CD8-positive, alpha-beta memory T cell (primary cell): ENCODE data around the gene CLEC18A. TPM values are rescaled to one million over a fixed set of nuclear protein-coding genes. Genes with fewer than 3 reads are reported as not detected.

Experiments
- CTCF ChIA-PET: fragments of 350-600 bp; sonication (Branson Sonifier 250); formaldehyde crosslinking; loops from one replicate; lab custom pipeline; 2021; ENCODE audit warnings: antibody characterized with exemption; lab: Charles Lee
- POLR2A ChIA-PET: fragments of 350-600 bp; sonication (Branson Sonifier 250); formaldehyde crosslinking; loops from one replicate; lab custom pipeline; 2021; ENCODE audit warnings: antibody characterized with exemption; lab: Charles Lee
- DNase-seq, 5 donors: peaks; one replicate each; pipeline versions ENCODE4 v3.0.0 to v3.0.0-alpha.2; 2020 to 2022; ENCODE audit warnings: mixed read lengths in 1 of 5
- H3K27ac ChIP-seq: one replicate; pipeline ENCODE4 v1.7.0; 2013; ENCODE audit warnings: low read depth, mild to moderate bottlenecking, low read length, moderate library complexity
- H3K27me3 ChIP-seq: 2 replicates; pipeline ENCODE4 v1.7.0; 2013; ENCODE audit warnings: low read length, mild to moderate bottlenecking; ENCODE audit not compliant: insufficient read depth, poor library complexity, severe bottlenecking
- H3K36me3 ChIP-seq: 2 replicates; pipeline ENCODE4 v1.7.0; 2013; ENCODE audit warnings: mild to moderate bottlenecking, low read length, moderate library complexity; ENCODE audit not compliant: insufficient read depth
- H3K4me1 ChIP-seq: 2 replicates; pipeline ENCODE4 v1.7.0; 2013; ENCODE audit warnings: mild to moderate bottlenecking, low read length, moderate library complexity; ENCODE audit not compliant: insufficient read depth
- H3K4me3 ChIP-seq: 2 replicates; pipeline ENCODE4 v1.7.0; 2013; ENCODE audit warnings: mild to moderate bottlenecking, low read length
- H3K9me3 ChIP-seq: 2 replicates; pipeline ENCODE4 v1.7.0; 2013; ENCODE audit warnings: mild to moderate bottlenecking, low read length
- H3K27ac Mint-ChIP-seq, 8 donors: one replicate each; pipeline ENCODE4 v1.8.0; 2020 to 2021; ENCODE audit warnings: mixed read lengths in 8 of 8, mild to moderate bottlenecking in 6 of 8, inconsistent platforms in 3 of 8, moderate library complexity in 3 of 8
- H3K27me3 Mint-ChIP-seq, 2 donors: one replicate each; pipeline ENCODE4 v1.8.0; 2020 to 2021; ENCODE audit warnings: mixed read lengths in 2 of 2, mild to moderate bottlenecking in 1 of 2, moderate library complexity in 1 of 2
- H3K36me3 Mint-ChIP-seq, 3 donors: one replicate each; pipeline ENCODE4 v1.8.0; 2020 to 2021; ENCODE audit warnings: mixed read lengths in 3 of 3, inconsistent platforms in 1 of 3, mild to moderate bottlenecking in 1 of 3
- H3K4me1 Mint-ChIP-seq, 3 donors: one replicate each; pipeline ENCODE4 v1.8.0; 2020 to 2021; ENCODE audit warnings: mixed read lengths in 3 of 3, inconsistent platforms in 1 of 3, mild to moderate bottlenecking in 1 of 3
- H3K4me3 Mint-ChIP-seq, 7 donors: one replicate each; pipeline ENCODE4 v1.8.0; 2020 to 2021; ENCODE audit warnings: mixed read lengths in 7 of 7, mild to moderate bottlenecking in 6 of 7, moderate library complexity in 4 of 7, inconsistent platforms in 2 of 7
- H3K9me3 Mint-ChIP-seq, 5 donors: one replicate each; pipeline ENCODE4 v1.8.0; 2020 to 2022; ENCODE audit warnings: mixed read lengths in 5 of 5, mild to moderate bottlenecking in 3 of 5, moderate library complexity in 2 of 5, inconsistent platforms in 1 of 5
- polyA plus RNA-seq: library from polyadenylated mRNA; unstranded; fragments of 300-500 nt; fragmentation: Illumina TruSeq; gene quantifications from one replicate; pipeline ENCODE4 v1.2.3, GENCODE V29; 2021
- total RNA-seq, 2 experiments: library from RNA; stranded (reverse); gene quantifications; one replicate each; pipeline ENCODE4 v1.2.3, GENCODE V29; 2021

CLEC18A gene
- total and polyA plus RNA-seq, 3 experiments from 2014 or later = 0.13 to 0.24 TPM; not detected in 1

DNA sequence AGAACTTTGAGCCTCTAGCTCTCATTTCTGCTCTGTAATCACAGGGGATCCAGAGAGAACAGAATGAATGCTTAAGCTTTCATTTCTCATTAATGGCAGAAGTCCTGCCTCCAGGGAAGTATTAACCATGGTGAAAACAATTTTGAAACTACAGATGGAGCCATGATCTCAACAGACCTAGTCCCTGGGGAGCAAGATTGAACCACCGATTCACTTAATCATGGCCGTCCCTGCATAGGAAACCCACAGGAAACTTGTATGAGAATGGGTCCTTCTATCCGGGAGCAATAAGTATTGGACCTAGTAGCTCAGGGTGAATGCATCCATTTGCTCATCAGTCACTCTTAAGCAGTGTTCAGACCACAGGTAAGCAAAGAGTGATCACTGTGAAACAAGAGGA, 40.2 kb upstream of the CLEC18A start:
- H3K36me3 Mint-ChIP-seq = peaks cover 4 to 61% (median 13%) of the 10 kb centered on the region in 3 donors
- Histone ChIP-seq H3K27me3 (no peaks in the 10 kb centered on the region), H3K4me3 (no peak overlapping the region), H3K4me1 (no peaks in the 10 kb centered on the region), H3K9me3 (no peaks in the 10 kb centered on the region), H3K36me3 (peaks cover 22% of the 10 kb centered on the region), H3K27ac (no peak overlapping the region)
- H3K4me3 Mint-ChIP-seq = no peak overlapping the region
- ChIA-PET POLR2A (no interaction called here), CTCF (interaction anchor here (0.9 to 2.3 kb wide), 2 partner anchors 17 to 20 kb away, joined by 3 to 8 read pairs; no protein-coding TSS in a partner anchor)
- H3K4me1 Mint-ChIP-seq = no peaks in the 10 kb centered on the region
- no peaks in the 10 kb centered on the region for H3K9me3 Mint-ChIP-seq
- DNase-seq = no peak
- no peaks in the 10 kb centered on the region for H3K27me3 Mint-ChIP-seq
- peak overlapping the region in 2 of 8 donors; percentile 51 to 77 for H3K27ac Mint-ChIP-seq

DNA sequence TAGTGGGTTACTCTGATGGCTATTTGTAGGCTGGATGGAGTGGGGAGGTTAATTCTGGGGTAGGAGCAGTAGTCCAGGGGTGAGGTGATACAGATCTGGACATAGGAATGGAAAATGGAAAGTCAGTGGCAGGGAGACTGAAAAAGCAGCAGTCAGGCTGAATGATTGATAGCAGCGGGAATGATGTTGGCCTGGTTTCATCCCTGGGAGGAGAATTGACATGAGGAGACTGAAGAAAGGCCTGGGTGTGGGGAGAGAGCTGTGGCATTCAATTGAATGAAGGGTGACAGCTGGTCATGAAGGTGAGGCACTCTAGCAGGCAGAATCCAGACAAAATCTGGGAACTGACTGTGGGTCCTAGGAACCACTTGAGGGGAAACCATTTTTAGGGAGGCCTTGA, 34.7 kb upstream of the CLEC18A start:
- Mint-ChIP-seq H3K27me3 (no peaks in the 10 kb centered on the region), H3K4me1 (no peaks in the 10 kb centered on the region), H3K27ac (peak overlapping the region in 2 of 8 donors; percentile 34 to 62), H3K4me3 (no peak overlapping the region), H3K9me3 (no peaks in the 10 kb centered on the region), H3K36me3 (peaks cover 8 to 58% (median 16%) of the 10 kb centered on the region in 3 donors)
- peaks cover 11% of the 10 kb centered on the region for H3K36me3 ChIP-seq
- H3K4me1 ChIP-seq = no peaks in the 10 kb centered on the region
- no peaks in the 10 kb centered on the region for H3K27me3 ChIP-seq
- H3K9me3 ChIP-seq = no peaks in the 10 kb centered on the region
- H3K27ac ChIP-seq = no peak overlapping the region
- H3K4me3 ChIP-seq = no peak overlapping the region
- ChIA-PET POLR2A (no interaction called here), CTCF (interaction anchor here (1.0 to 1.3 kb wide), 2 partner anchors 13 to 14 kb away, joined by 3 read pairs; no protein-coding TSS in a partner anchor)
- no peak for DNase-seq

- POLR2A ChIA-PET = no interaction called here
- DNase-seq = no peak
- Mint-ChIP-seq H3K4me3 (no peak overlapping the region), H3K27ac (peak overlapping the region in 2 of 8 donors; percentile 27 to 55), H3K4me1 (peaks cover 0 to 2% (median 0%) of the 10 kb centered on the region in 3 donors), H3K9me3 (no peaks in the 10 kb centered on the region), H3K36me3 (peaks cover 8 to 61% (median 19%) of the 10 kb centered on the region in 3 donors), H3K27me3 (no peaks in the 10 kb centered on the region)
- no peaks in the 10 kb centered on the region for H3K9me3 ChIP-seq
- H3K27me3 ChIP-seq = no peaks in the 10 kb centered on the region
- no peak overlapping the region for H3K27ac ChIP-seq
- CTCF ChIA-PET = interaction anchor here (0.9 to 1.3 kb wide), 2 partner anchors 11 to 13 kb away, joined by 3 read pairs; no protein-coding TSS in a partner anchor
- peaks cover 10% of the 10 kb centered on the region for H3K36me3 ChIP-seq
- no peak overlapping the region for H3K4me3 ChIP-seq
- no peaks in the 10 kb centered on the region for H3K4me1 ChIP-seq
Measured at GRCh38 chr16:69917311-69917710, 33.8 kb upstream of the CLEC18A start.

- CTCF ChIA-PET = interaction anchor here (0.9 to 1.4 kb wide), 3 partner anchors 10 to 13 kb away, joined by 3 read pairs; no protein-coding TSS in a partner anchor
- H3K36me3 ChIP-seq = peaks cover 10% of the 10 kb centered on the region
- POLR2A ChIA-PET = no interaction called here
- H3K4me1 ChIP-seq = no peaks in the 10 kb centered on the region
- no peaks in the 10 kb centered on the region for H3K27me3 ChIP-seq
- peaks cover 0 to 4% (median 0%) of the 10 kb centered on the region in 3 donors for H3K4me1 Mint-ChIP-seq
- no peak overlapping the region for H3K27ac ChIP-seq
- no peak overlapping the region for H3K4me3 ChIP-seq
- no peak for DNase-seq
- no peaks in the 10 kb centered on the region for H3K27me3 Mint-ChIP-seq
- no peak overlapping the region for H3K4me3 Mint-ChIP-seq
- H3K9me3 ChIP-seq = no peaks in the 10 kb centered on the region
- peak overlapping the region in 1 of 8 donors; percentile 20 for H3K27ac Mint-ChIP-seq
- H3K36me3 Mint-ChIP-seq = peaks cover 8 to 60% (median 18%) of the 10 kb centered on the region in 3 donors
- no peaks in the 10 kb centered on the region for H3K9me3 Mint-ChIP-seq
Measured at GRCh38 chr16:69917739-69918138, 33.4 kb upstream of the CLEC18A start.

DNA sequence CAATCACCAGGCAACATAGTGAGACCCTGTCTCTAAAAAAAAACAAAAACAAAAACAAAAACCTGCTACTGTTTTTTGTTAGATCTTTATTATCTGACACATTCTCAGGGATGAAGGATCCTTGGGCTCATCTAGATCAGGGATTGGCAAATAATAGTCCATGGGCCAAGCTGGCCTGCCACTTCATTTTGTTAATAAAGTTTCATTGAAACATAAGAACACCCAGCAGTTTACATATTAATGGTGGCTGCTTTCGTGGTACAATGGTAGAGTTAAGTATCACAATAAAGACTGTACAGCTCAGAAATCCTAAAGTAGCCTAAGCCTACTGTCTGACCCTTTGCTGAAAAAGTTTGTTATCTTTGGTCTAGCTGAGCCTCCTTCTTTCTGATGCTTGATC, 32.9 kb upstream of the CLEC18A start:
- Mint-ChIP-seq H3K36me3 (peaks cover 8 to 60% (median 18%) of the 10 kb centered on the region in 3 donors), H3K9me3 (no peaks in the 10 kb centered on the region), H3K4me3 (no peak overlapping the region), H3K27me3 (no peaks in the 10 kb centered on the region), H3K27ac (peak overlapping the region in 2 of 8 donors; percentile 52 to 73), H3K4me1 (peaks cover 0 to 4% (median 0%) of the 10 kb centered on the region in 3 donors)
- no peak for DNase-seq
- no peak overlapping the region for H3K27ac ChIP-seq
- H3K9me3 ChIP-seq = no peaks in the 10 kb centered on the region
- H3K36me3 ChIP-seq = peaks cover 10% of the 10 kb centered on the region
- H3K4me1 ChIP-seq = no peaks in the 10 kb centered on the region
- ChIA-PET CTCF (interaction anchor here (1.4 kb wide), 1 partner anchor 12 kb away, joined by 3 read pairs; no protein-coding TSS in a partner anchor), POLR2A (no interaction called here)
- H3K27me3 ChIP-seq = no peaks in the 10 kb centered on the region
- no peak overlapping the region for H3K4me3 ChIP-seq

DNA sequence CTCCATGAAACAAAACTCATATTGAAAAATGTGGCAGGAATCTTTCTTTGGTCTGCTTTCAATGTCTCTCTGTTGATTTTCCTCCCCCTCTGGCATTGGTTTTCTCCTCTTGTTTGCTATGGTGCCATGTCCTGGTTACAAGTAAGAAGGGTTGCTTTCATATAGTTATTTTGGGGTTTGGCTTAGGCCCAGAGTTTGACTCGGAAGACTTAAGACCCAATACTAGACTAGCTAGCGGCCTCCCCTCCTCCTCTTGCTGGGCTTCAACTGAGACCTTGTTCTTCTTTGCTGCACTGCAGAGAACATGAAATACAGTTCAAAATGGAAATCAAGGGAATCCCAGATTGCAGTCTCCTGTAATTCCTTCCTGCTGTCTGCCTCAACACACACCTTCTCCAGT, 30.0 kb upstream of the CLEC18A start:
- no peak for DNase-seq
- Mint-ChIP-seq H3K9me3 (no peaks in the 10 kb centered on the region), H3K27me3 (no peaks in the 10 kb centered on the region), H3K4me3 (no peak overlapping the region), H3K36me3 (peaks cover 8 to 63% (median 19%) of the 10 kb centered on the region in 3 donors), H3K27ac (peak overlapping the region in 2 of 8 donors; percentile 57 to 66), H3K4me1 (peaks cover 0 to 4% (median 0%) of the 10 kb centered on the region in 3 donors)
- H3K4me1 ChIP-seq = no peaks in the 10 kb centered on the region
- peaks cover 10% of the 10 kb centered on the region for H3K36me3 ChIP-seq
- H3K27me3 ChIP-seq = no peaks in the 10 kb centered on the region
- ChIA-PET POLR2A (no interaction called here), CTCF (no interaction called here)
- H3K4me3 ChIP-seq = no peak overlapping the region
- no peaks in the 10 kb centered on the region for H3K9me3 ChIP-seq
- no peak overlapping the region for H3K27ac ChIP-seq

DNA sequence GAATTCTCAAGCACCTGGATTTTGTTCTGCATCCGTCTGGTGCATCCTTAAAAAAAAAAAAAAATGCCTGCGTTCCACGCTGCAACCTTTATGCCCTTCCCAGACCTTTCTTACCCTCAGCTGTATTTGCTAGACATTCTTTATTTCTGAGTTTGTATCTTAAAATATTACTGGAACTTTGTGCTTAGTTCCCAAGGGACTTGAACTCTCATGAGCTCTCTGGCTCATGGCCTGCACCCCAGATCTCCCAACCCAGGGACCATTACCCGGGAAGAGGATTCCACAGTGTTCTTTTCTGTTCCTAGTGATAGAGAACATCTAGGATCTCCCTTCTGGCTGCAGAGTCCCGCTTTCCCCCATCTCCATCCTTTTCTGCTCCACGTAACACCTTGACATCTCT, 28.9 kb upstream of the CLEC18A start:
- H3K27me3 Mint-ChIP-seq = no peaks in the 10 kb centered on the region
- H3K27ac Mint-ChIP-seq = no peak overlapping the region
- ChIA-PET CTCF (interaction anchor here (1.0 kb wide), 1 partner anchor 8 kb away, joined by 4 read pairs; no protein-coding TSS in a partner anchor), POLR2A (no interaction called here)
- Histone ChIP-seq H3K4me1 (no peaks in the 10 kb centered on the region), H3K27ac (no peak overlapping the region), H3K9me3 (no peaks in the 10 kb centered on the region), H3K4me3 (no peak overlapping the region), H3K36me3 (peaks cover 10% of the 10 kb centered on the region), H3K27me3 (no peaks in the 10 kb centered on the region)
- no peak overlapping the region for H3K4me3 Mint-ChIP-seq
- H3K9me3 Mint-ChIP-seq = no peaks in the 10 kb centered on the region
- no peak for DNase-seq
- peaks cover 0 to 4% (median 0%) of the 10 kb centered on the region in 3 donors for H3K4me1 Mint-ChIP-seq
- H3K36me3 Mint-ChIP-seq = peaks cover 8 to 66% (median 24%) of the 10 kb centered on the region in 3 donors

GRCh38 chr16:69924041-69924775, 26.9 kb upstream of the CLEC18A start:
- H3K9me3 ChIP-seq = no peaks in the 10 kb centered on the region
- H3K4me1 Mint-ChIP-seq = peaks cover 0 to 4% (median 0%) of the 10 kb centered on the region in 3 donors
- no peaks in the 10 kb centered on the region for H3K27me3 ChIP-seq
- POLR2A ChIA-PET = no interaction called here
- H3K9me3 Mint-ChIP-seq = no peaks in the 10 kb centered on the region
- CTCF ChIA-PET = no interaction called here
- no peak overlapping the region for H3K4me3 ChIP-seq
- H3K27ac ChIP-seq = no peak overlapping the region
- DNase-seq = no peak
- no peak overlapping the region for H3K4me3 Mint-ChIP-seq
- peaks cover 4% of the 10 kb centered on the region for H3K36me3 ChIP-seq
- H3K27ac Mint-ChIP-seq = peak overlapping the region in 1 of 8 donors; percentile 29
- H3K27me3 Mint-ChIP-seq = no peaks in the 10 kb centered on the region
- H3K4me1 ChIP-seq = no peaks in the 10 kb centered on the region
- H3K36me3 Mint-ChIP-seq = peaks cover 8 to 65% (median 20%) of the 10 kb centered on the region in 3 donors
